CD4-positive, alpha-beta T cell treated with Interleukin-2 at 100 ng/mL for 4 hours (primary cell): ENCODE results near the gene TAF15.

ENCODE experiments used
- DNase-seq: peaks from one replicate; pipeline ENCODE4 v3.0.0-alpha.2; 2020; ENCODE audit warnings: low spot score

TAF15 gene

DNA sequence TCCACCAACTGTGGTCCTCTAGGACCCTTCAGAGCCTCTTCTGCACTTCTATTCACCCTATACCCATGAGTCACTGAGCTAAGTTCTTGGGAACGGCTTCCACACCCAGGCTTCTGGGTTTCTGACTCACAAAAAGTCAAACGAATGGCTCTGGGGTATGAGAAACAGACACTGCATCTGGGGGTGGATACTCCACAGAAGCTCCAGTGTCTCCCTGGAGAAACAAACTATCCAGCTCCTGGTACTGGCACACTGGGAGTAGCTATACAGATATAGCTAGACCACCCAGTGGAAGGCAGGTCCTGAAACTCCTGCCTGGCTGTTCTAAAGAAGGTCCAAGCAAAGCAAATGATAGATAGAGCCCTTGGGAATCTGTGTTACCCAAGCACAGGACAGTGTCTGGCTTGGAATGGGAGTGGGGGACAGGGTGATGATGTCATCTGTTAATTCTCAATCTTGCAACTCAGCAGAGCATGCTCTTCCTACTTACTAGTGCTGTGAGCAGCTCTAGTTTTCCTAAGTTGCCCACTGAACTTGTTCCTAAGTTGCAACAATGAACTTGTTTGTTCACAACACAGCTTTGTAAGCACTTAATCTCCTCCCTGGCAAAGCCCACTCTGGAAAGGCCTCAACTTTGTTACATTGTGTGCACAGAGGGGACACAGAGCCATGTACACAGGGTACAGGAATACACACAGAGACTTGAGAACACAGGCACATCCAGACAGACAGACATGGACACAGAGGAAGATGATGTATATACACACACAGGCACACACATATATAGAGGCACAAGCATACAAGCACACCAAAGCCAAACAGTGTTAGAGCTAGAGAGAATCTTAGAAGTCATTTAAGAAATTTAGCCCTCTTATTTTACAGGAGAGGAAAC lies 20.6 kb upstream of the TAF15 start:
- no peak for DNase-seq

DNA sequence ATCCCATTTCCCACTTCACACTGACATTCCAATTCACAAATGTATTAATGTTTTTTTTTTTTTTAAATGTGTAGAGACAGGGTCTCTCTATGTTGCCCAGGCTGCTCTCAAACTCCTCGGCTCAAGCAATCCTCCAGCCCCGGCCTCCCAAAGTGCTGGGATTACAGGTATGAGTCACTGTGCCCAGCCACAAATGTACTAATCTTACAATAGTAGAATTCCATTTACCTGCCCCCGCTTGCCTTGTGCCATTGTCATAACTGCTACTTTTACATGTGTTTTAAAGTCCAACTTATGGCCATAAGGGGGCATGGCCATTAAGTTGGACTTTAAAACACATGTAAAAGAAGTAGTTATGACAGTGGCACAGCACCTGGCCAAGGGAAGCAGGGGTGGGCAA lies 18.4 kb upstream of the TAF15 start:
- no peak for DNase-seq

DNA sequence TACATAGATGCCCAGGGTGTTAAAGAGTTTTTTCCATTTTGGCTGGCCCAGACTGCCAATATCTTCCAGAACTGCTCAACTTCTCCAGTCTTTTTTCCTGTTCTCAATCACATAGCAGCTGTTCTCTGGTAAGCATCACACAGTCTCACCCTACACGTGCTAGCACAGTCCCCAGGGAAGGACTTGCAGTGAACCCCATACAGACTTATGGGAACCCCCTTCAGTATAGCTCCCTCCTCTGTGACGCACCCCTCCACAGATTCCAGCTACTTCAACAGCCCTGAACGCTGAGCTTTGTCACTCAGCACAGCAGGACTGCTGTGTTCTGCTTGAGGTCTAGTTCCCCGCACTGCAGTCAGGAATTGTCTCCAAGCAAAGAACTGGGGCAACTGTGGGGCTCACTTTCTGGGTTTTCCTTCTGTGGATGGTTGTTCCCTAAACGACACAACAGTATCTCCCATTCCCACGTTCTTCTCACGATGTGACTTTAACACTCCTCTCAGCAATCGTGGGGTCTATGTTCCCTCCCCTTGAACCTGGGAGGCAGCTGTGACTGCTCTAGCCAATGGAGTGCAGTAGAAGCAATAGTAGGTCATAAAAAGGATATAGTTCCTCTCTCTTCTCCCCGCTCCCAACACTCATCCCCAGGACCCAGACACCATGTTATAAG lies 17.5 kb upstream of the TAF15 start:
- DNase-seq = no peak

DNA sequence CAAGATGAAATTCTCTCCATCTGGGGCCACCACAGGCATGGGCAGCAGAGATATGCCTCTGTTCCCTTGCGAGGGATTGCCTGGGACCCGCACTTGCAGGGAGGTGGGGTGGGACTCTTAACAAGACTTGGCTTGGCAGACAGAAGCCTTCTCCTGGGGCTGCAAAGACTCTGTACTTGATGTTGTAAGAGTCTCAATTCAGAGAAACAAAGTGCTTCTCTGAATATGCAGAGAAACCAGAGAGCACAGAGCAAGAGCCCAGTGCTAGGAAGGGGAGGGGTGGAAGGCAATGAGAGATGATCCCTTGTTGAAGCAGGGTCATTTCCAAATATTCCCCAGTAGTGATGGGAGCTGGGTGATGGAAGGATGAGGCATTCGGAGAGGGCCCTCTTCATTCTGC lies 16.0 kb upstream of the TAF15 start:
- no peak for DNase-seq

DNA sequence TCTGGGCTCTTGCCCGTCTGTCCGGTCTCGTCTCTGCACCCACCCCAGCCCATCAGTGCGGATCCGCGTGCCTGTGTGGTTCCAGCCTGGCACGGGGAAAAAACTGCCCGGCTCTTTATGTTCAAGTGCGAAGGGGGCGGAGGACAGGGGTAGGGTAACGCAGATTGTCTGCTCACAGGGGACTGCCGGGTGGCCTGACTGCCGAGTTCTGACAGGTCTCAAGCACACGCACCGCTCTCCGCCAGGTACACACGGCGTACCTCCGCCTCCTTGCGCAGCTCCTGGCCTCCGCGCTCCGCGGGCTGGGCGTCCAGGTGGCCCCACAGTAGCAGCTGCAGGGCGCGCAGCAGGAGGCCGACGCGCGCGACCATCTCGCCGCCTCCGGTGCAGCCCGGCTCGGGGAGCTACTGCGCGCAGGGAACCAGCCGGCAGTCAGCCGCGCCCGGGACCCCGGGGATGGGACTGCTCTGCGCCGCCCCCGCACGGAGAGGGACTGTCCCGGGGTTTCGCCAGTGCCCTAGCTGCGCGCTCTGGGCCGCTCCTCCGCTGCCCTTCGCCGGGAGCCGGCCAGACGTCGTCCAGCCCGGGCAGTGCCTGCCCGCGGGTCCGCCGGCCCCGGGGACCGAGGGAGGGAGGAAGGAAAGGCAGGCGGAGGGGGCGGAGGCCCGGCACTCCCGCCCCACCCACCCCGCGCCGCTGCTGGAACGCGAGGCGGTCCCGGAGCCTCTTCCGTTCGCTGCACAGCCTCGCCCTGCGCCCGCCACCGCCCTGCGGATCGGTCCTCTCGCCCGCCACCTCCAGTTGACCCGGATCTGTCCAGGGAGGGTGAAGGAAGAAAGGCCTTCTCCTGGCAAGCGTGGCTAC lies 14.0 kb upstream of the TAF15 start, which contains the start of gene MMP28:
MMP28 (minus strand) TSS at position 635 of the 864 bp plus-strand sequence; CDS start at position 371, 264 bp downstream.
- DNase-seq = peak; percentile 15

DNA sequence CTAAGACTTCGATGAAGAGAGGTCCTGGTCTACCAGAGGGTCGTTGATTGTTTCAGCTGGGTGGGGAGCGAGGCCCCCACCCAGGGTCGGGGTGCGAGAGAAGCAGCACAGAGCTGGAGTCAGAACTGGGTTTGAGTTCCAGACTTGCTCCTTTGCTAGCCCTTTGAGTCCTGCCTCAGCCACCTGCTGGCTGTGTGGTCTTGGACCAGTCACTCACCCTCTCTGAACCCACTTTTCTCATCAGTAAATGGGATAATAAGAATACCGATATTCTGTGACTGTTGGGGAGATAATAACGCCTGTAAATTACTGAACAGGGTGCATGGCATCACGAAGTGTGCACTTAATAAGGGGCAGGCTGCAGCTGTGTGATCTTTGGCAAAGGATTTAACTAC lies 13.4 kb upstream of the TAF15 start:
- no peak for DNase-seq

DNA sequence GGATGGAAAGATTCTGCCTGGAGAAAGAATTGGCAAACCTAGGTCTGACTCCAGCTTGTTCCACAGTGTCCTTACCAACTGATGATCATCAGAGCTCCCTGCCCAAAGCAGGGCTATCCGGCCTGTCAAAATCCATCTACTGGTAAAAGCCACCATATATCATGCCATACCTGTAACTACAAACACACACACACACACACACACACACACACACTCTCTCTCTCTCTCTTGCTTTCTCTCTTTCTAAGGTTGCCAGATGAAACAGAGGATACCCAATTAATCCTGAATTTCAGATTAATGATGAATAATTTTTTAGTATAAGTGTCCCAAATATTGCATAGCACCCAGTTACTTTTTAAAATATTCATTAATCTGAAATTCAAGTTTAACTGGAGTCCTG lies 12.3 kb upstream of the TAF15 start:
- no peak for DNase-seq

DNA sequence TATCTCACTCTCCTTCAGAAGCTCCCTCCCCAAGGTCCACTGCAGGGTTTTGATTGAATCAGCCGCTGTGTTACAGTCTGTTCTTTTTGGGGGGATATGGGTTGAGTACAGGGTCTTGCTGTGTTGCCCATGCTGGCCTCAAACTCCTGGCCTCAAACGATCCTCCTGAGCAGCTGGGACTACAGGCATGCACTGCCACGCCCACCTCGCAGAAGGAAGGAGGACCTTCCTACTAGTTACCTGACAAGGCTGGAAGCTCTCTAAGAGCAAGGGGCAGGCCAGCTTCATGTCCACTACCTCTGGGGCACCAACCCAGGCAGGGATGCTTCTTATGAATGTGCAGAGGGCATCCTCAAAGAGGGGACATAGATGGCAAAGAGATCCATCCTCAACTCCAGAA lies 11.9 kb upstream of the TAF15 start:
- no peak for DNase-seq

DNA sequence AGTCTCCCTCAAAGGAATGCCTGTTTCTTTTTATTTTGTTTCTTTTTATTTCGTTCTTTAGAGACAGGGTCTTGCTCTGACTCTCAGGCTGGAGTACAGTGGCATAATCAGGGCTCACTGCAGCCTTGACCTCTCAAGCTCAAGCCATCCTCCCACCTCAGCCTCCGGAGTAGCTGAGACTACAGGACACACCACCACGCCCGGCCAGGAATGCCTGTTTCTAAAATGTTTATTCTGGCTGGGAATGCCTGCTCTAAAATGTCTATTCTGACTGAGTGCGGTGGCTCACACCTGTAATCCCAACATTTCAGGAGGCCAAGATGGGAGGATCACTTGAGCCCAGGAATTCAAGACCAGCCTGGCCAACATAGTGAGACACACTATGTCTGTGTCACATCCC lies 11.4 kb upstream of the TAF15 start:
- no peak for DNase-seq

DNA sequence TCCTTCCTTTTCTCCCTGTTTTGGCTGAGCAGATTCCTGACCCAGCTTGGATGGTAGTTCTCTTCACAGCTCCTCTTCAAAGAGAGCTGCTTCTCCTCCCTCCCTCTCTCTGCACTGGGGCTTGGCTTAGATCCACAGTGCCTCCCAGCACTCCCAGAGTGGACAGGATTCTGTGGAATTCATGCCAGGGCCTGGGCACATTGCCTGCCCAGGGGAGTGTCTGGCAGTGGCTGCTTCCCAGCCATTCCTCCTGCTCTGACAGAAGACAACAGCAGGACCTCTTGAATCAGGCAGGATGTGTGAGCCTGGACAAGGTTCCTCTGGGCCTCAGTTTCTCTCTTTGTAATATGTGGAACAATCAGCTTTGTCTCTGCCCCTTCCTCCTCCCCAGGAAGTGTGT lies 9.3 kb upstream of the TAF15 start:
- DNase-seq = no peak

DNA sequence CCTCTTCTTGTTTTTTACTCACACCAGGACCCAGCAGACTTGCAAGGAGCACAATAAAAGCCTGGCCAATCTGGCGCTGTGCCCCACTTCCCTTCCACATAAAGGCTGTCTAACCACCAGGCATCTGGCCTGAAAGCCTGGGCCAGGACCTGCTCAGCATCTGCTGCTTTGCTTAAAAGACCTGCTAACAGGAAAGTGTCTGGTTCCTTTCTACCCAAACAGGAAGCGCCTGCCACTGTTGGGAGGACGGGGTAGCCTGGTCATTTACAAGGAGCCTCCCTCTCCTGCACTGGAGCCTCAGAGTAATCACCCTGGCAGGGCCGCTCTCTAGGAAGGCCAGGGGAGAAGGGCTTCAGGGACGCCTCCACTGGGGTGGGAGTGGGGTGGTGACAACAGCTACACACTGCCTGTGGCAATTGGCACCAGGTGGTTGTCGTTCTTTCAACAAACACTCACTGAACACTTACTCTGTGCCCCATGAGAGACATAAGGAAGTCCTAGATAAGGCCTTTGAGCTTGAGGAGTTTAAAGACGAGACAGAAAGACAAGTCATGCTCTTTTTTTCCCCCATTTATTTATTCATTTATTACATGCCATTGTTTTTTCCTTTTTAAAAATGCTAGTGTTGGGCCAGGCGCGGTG lies 7.6 kb upstream of the TAF15 start:
- no peak for DNase-seq

DNA sequence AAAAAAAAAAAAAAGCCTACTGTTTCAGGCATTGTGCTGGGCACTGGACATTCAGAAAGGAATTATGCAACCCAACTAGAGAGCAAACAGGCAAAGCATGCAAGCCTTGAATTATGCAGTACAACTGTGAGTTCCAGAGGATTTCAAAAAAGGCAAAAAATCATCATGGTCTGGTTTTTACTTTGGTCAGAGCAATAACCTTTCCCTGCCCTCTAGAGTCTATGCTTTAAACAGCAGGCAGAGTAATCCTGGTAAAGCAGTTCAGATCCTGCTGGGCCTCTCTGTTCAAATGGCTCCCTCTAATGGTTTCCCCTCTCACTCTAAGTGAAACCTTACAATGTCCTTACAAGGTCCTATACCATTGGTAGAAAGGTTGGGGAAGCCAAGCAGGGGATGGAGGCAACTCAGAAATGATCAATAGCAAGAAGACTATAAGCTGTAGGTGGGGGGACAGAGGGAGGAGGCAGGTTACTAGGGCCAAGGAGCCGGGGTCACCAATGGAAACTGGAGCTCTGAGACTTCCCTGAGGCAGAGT lies 4.6 kb upstream of the TAF15 start:
- DNase-seq = peak; percentile 79

DNA sequence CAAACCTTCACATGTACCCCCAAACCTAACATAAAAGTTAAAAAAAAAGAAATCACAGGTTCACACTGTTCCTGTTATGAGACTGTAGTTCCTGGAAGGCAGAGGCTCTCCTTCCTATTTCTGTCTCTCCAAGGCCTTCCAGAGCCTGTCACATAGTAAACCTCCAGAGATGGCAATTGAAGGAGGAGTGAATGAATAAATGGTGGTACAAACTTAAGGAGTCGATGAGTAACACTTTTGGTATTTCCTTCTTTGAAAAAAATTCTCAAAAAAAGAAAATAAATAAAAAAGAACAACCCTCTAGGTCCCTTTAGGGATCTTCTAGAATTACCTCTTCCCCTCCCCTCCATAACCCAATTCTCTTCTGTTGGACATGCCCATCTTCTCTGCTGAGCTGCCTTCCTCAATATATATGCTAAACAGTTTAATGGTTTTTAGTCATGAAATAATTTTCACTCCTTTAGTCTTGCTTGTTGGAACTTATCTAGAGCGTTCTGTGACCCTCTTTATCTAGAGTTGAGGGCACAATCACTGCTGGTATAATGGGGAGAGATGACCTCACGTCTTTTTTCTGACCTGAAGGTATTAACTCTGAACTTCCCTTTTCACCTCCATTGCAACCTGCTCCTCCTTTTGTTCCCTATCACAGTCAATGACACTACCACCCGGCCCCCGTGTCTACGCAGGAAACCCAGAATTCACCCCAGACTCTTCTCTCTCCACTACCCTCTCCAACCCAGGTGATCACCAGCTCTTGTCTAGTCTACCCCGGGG lies 1.7 kb upstream of the TAF15 start:
- DNase-seq = no peak

DNA sequence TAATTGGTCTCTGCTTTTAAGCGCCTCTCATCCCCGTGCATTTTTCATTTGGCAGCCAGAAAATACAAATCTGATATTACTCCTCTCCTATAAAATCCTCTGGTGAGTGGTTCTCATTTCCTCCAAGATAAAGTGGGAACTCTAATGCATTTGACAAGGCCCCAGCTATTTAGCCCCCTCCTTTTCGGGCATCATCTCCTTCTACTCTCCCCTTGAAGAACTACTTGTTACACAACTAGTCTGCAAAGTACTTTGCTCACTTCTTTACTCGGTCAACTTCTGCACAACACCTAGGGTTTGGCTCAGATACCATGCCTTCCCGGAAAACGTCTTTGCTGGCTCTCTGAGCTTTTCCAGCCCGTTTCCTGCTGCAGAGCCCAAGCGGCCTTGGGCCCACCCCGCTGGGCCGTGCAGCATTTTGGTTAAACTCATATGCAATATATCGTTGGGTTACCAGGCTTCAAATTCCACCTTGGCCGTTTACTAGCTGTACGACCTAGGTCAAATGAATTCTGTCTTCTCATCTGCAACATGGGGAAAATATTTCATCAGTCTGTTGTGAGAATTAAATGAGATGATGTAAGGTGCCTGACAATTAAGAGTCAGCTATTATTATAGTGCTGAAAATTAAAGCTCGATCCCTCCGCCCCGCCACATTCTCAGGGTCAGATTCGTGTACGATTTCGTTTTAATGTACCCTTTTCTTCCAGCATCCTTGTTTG lies 883 bp upstream of the TAF15 start:
- no peak for DNase-seq

DNA sequence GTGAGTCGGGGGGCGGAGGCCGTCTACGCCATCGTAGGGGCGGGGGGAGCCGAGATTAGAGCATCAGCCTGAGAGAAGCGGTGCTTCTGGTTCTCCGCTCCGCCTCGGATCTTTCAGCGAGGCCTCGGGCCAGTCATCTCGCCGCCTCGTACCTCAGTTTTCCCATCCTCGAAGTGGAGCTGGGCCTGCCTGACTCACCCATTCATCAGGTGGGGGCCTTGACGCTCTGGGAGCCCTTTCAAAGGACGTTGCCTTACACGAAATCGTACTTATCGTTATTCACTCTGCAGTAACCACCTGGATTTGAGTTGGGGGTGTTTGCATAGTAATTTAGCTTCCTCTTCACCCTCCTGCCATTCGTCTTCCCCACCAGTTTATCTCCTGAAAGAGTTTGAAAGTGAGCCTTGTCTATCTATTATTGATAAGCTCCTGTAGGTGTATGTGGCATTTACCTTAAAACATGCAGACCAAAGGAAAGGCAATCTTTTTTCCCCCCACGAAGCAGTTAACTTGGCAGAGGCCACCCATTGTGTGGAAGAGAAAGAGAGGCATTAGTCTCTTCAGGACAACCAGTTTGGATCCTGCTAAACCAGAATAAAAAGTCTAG lies 674 bp downstream of the TAF15 start:
- DNase-seq = no peak

DNA sequence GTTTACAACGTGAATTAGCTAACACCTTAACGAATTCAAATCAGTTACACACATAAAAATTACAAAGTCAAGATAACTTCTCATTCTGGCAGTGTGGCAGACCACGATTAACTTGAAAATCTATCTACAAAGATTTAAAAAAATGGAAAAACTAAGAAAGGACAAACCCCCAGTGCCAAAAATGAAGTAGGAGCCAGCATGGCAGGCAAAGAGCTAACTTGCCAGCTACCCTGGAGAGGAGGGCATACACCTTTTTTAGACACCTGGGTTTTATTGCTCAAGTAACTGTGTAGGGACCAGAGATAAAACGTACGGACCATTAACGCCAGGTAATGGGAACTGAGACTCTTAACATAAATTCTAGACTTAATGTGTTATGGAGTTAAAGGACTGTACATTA lies 2.5 kb downstream of the TAF15 start:
- no peak for DNase-seq

DNA sequence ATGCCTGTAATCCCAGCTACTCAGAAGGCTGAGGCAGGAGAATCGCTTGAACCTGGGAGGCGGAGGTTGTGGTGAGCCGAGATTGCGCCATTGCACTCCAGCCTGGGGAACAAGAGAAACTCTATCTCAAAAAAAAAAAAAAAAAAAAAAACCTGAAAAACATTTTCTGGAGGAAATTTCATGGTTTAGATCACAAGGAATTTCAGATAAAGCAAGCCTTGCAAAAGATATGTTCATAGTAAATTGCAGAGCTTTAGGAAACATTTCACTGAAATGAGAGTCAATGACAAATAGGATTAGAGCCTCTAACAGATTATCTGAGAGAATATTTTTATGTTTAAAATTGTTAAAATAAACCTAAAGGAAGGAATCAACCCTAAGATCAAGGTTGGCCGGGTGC lies 3.2 kb downstream of the TAF15 start:
- DNase-seq = no peak

DNA sequence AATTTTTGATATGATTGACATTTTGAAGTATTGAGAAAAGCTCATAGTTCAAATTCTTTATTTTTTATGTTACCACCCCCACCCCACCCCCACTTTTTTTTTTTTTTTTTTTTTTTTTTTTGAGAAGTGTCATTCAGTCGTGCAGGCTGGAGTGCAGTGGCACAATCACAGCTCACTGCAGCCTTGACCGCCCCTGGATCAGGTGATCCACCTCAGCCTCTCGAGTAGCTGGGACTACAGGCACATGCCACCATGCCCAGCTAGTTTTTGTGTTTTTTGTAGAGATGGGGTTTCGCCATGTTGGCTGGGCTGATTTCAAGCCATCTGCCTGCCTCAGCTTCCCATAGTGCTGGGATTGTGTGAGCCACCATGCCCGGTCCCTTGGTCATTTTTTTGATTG lies 7.4 kb downstream of the TAF15 start:
- DNase-seq = no peak

DNA sequence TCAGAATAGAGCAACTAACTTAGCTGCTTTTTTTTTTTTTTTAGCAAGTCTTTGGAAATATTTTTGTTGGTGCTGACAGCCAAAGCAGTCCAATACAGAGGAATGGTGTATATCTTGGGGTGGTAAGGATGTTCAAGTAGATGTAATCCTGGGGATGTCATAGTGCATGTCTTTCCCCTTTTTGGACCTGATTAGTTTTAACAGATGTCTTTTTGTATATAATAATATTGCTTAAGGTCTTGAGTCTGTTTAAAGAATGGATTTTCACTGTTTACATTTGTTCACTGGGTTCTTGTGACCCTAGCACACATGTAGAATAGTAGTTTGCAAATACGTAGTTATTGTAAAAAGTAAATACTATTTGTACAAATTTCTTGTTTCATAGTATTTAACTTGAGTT lies 7.9 kb downstream of the TAF15 start:
- DNase-seq = no peak

DNA sequence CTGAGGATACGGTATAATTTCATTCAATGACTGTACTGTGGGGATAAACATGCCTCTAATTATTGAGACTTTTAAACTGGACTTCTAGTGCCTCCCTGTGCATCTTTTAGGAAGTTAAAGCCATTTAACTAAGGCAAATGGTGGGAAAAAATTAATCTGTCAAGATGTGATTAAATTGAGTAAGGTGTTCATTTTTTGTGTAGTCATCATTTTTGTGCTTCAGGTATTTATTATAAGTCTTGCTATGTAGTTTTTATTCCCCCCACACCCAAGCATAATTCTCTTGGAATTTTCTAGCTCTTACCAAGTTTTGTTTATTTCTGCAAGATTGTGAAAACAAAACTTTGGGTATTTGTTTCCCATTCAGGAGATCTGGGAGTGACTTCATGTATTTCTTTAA lies 10.2 kb downstream of the TAF15 start:
- no peak for DNase-seq
